Measurements from ENCODE around the gene C20orf173.
"Not testable (repeated sequence)": the region's sequence is repeated elsewhere in the genome, so short reads cannot be mapped to it uniquely, and the experiment has no call there.

C20orf173 gene

DNA sequence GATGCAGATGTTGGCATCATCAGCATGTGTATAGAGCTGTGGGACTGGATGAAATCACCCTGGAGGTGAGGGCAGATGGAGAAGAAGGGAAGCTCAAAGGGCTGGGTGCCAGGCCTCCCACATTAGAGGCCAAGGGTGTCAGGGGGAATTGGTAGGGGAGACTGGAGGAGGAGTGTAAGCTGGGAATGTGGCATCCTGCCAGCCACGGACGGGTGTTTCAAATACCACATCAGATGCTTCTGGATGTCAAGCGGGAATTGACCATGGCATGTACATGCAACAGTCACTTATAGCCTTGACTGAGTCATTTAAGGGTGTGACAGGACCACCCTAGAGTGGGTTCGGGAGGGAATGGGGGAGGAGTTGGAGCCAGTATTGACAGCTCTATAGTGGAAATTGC, 22.1 kb upstream of the C20orf173 start:
- TF ChIP-seq, protein P1, sequence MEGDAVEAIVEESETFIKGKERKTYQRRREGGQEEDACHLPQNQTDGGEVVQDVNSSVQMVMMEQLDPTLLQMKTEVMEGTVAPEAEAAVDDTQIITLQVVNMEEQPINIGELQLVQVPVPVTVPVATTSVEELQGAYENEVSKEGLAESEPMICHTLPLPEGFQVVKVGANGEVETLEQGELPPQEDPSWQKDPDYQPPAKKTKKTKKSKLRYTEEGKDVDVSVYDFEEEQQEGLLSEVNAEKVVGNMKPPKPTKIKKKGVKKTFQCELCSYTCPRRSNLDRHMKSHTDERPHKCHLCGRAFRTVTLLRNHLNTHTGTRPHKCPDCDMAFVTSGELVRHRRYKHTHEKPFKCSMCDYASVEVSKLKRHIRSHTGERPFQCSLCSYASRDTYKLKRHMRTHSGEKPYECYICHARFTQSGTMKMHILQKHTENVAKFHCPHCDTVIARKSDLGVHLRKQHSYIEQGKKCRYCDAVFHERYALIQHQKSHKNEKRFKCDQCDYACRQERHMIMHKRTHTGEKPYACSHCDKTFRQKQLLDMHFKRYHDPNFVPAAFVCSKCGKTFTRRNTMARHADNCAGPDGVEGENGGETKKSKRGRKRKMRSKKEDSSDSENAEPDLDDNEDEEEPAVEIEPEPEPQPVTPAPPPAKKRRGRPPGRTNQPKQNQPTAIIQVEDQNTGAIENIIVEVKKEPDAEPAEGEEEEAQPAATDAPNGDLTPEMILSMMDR (IDR thresholded peaks at IDR 0.05; ENCODE audit: low read depth, low read length): no peak
- peak; percentile 7 to 33 for DNase-seq (ENCODE audit: low read depth in 2 of 2)
- no peak overlapping the region for H3K4me3 ChIP-seq (replicated peaks in 1 of 2; ENCODE audit: low read depth in 2 of 2, low read length in 2 of 2)

DNA sequence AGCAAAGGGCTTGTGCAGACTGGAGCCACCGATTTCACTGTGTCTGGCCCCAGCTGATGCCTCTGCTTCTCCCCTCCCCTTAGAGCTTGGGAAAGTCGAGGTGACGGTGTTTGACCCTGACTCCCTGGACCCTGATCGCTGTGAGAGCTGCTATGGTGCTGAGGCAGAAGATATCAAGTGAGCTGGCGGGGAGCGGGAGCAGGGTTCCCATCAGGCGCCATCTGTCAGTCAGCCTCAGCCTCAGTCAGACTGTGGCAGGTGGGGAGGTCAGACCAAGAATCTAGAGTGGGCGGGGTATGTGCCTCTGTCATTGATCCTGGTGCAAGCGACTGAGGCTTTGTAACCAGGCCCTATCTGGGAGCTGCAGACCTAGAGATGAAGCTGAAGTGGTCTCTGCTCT, 17.9 kb upstream of the C20orf173 start:
- no peak for DNase-seq (ENCODE audit: low read depth in 2 of 2)
- H3K4me3 ChIP-seq (replicated peaks in 1 of 2; ENCODE audit: low read depth in 2 of 2, low read length in 2 of 2): no peak overlapping the region
- TF ChIP-seq, protein P1 (IDR thresholded peaks at IDR 0.05; ENCODE audit: low read depth, low read length): no peak

GRCh38 chr20:35546127-35546526, 16.7 kb upstream of the C20orf173 start:
- no peak for DNase-seq (ENCODE audit: low read depth in 2 of 2)
- TF ChIP-seq, protein P1 (IDR thresholded peaks at IDR 0.05; ENCODE audit: low read depth, low read length): no peak
- H3K4me3 ChIP-seq (replicated peaks in 1 of 2; ENCODE audit: low read depth in 2 of 2, low read length in 2 of 2): no peak overlapping the region

DNA sequence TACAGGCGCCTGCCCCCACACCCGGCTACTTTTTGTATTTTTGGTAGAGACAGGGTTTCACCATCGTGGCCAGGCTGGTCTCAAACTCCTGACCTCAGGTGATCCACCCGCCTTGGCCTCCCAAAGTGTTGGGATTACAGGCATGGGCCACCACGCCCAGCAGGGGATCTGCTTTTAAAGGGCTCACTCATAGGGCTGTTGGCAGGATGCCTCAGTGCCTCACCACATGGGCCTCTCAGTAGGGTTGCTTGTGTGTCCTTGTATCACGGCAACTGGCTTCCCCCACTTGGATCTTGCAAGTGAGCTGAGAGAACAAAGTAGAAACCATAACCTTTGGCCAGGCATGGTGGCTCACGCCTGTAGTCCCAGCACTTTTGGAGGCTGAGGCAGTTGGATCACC, 15.5 kb upstream of the C20orf173 start:
- not testable (repeated sequence) for H3K4me3 ChIP-seq (replicated peaks in 1 of 2; ENCODE audit: low read depth in 2 of 2, low read length in 2 of 2)
- peak; percentile 24 to 40 for DNase-seq (ENCODE audit: low read depth in 2 of 2)

GRCh38 chr20:35544436-35544835, 15.0 kb upstream of the C20orf173 start:
- no peak overlapping the region for H3K4me3 ChIP-seq (replicated peaks in 1 of 2; ENCODE audit: low read depth in 2 of 2, low read length in 2 of 2)
- DNase-seq (ENCODE audit: low read depth in 2 of 2): no peak
- TF ChIP-seq, protein P1 (IDR thresholded peaks at IDR 0.05; ENCODE audit: low read depth, low read length): no peak

GRCh38 chr20:35542990-35543389, 13.5 kb upstream of the C20orf173 start:
- TF ChIP-seq, protein P1 (IDR thresholded peaks at IDR 0.05; ENCODE audit: low read depth, low read length): no peak
- no peak for DNase-seq (ENCODE audit: low read depth in 2 of 2)
- H3K4me3 ChIP-seq (replicated peaks in 1 of 2; ENCODE audit: low read depth in 2 of 2, low read length in 2 of 2): no peak overlapping the region

- peak; percentile 95 to 97 for DNase-seq (ENCODE audit: low read depth in 2 of 2)
- TF ChIP-seq, protein P1 (IDR thresholded peaks at IDR 0.05; ENCODE audit: low read depth, low read length): no peak
- H3K4me3 ChIP-seq (replicated peaks in 1 of 2; ENCODE audit: low read depth in 2 of 2, low read length in 2 of 2): peak within 1 kb of the TSS; percentile 86 to 94
Measured at GRCh38 chr20:35541783-35542662, 12.6 kb upstream of the C20orf173 start, which contains the start of gene ERGIC3. Gene ERGIC3 (plus strand): TSS chr20:35542078. CDS start chr20:35542098, 20 bp downstream.

Measured in cardiac fibroblast (primary cell).